ENCODE measurements around the gene PCCA.

The PCCA gene

GRCh38 chr13:100493418-100493817, 404.5 kb downstream of the PCCA start:
- Mint-ChIP-seq H3K4me1 (no peaks in the 10 kb centered on the region), H3K4me3 (no peak overlapping the region), H3K27me3 (no peaks in the 10 kb centered on the region), H3K27ac (no peak overlapping the region), H3K9me3 (no peaks in the 10 kb centered on the region)
- ATAC-seq (no peak), DNase-seq (no peak)

- ATAC-seq (no peak), DNase-seq (no peak)
- no peak overlapping the region for H3K4me3 Mint-ChIP-seq
- H3K4me1 Mint-ChIP-seq, result no peaks in the 10 kb centered on the region
- no peaks in the 10 kb centered on the region for H3K9me3 Mint-ChIP-seq
- no peak overlapping the region for H3K27ac Mint-ChIP-seq
- H3K27me3 Mint-ChIP-seq, result no peaks in the 10 kb centered on the region
Observed at GRCh38 chr13:100495455-100495854, 406.6 kb downstream of the PCCA start.

DNA sequence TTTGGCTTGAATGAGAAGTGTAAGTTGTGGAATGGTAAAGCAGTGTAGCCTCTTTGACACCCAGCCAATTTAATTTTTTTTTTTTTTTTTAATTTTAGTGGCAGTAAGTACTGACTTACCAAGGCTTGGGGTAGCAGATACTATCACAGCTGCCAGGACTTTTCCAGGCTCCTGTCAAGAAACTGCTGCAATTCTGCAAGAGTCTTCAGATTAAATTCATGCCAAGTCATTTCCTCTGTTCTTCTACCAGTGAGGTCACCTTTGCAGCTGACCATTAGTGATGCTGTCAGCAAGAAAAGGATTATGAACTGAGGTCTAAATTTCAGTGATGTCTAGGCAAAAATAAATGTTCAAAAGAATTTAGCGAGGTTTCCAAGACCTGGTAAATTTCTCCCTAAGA, 408.5 kb downstream of the PCCA start:
- no peak overlapping the region for H3K27ac Mint-ChIP-seq
- H3K4me3 Mint-ChIP-seq, result no peak overlapping the region
- H3K4me1 Mint-ChIP-seq, result no peaks in the 10 kb centered on the region
- no peaks in the 10 kb centered on the region for H3K9me3 Mint-ChIP-seq
- DNase-seq (no peak), ATAC-seq (no peak)
- no peaks in the 10 kb centered on the region for H3K27me3 Mint-ChIP-seq

- no peaks in the 10 kb centered on the region for H3K9me3 Mint-ChIP-seq
- H3K27me3 Mint-ChIP-seq, result no peaks in the 10 kb centered on the region
- DNase-seq, result no peak
- H3K4me3 Mint-ChIP-seq, result no peak overlapping the region
- no peak overlapping the region for H3K27ac Mint-ChIP-seq
- peaks cover 18% of the 10 kb centered on the region for H3K4me1 Mint-ChIP-seq
- no peak for ATAC-seq
Observed at GRCh38 chr13:100502446-100502845, 413.6 kb downstream of the PCCA start.

DNA sequence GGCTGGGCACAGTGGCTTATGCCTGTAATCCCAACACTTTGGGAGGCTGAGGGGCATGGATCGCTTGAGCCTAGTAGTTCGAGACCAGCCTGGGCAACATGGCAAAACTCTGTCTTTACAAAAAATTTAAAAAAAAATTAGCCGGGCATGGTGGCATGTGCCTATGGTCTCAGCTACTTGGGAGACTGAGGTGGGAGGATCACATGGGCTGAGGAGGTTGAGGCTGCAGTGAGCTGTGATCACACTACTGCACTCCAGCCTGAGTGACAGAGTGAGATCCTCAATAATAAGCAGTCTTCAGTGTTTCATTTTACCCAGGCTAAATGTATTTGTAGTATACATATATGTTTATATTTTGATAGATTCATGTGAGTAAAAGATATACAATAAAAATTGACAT, 414.7 kb downstream of the PCCA start:
- Mint-ChIP-seq H3K9me3 (no peaks in the 10 kb centered on the region), H3K27me3 (no peaks in the 10 kb centered on the region), H3K27ac (no peak overlapping the region), H3K4me1 (peaks cover 21% of the 10 kb centered on the region), H3K4me3 (no peak overlapping the region)
- DNase-seq (no peak), ATAC-seq (no peak)

GRCh38 chr13:100506154-100506553, 417.3 kb downstream of the PCCA start:
- H3K4me3 Mint-ChIP-seq, result peak overlapping the region; percentile 46 to 67
- H3K9me3 Mint-ChIP-seq, result no peaks in the 10 kb centered on the region
- ATAC-seq (peak; percentile 95), DNase-seq (peak; percentile 22 to 48)
- no peaks in the 10 kb centered on the region for H3K27me3 Mint-ChIP-seq
- H3K4me1 Mint-ChIP-seq, result peaks cover 21% of the 10 kb centered on the region
- peak overlapping the region in 1 of 2 donors; percentile 34 for H3K27ac Mint-ChIP-seq

- peak; percentile 53 for ATAC-seq
- peak overlapping the region; percentile 42 to 46 for H3K4me3 Mint-ChIP-seq
- no peak for DNase-seq
- H3K27ac Mint-ChIP-seq, result peak overlapping the region in 1 of 2 donors; percentile 27
- H3K27me3 Mint-ChIP-seq, result no peaks in the 10 kb centered on the region
- no peaks in the 10 kb centered on the region for H3K9me3 Mint-ChIP-seq
- H3K4me1 Mint-ChIP-seq, result peaks cover 21% of the 10 kb centered on the region
Observed at GRCh38 chr13:100506600-100507422, 417.9 kb downstream of the PCCA start.

GRCh38 chr13:100508455-100508854, 419.6 kb downstream of the PCCA start:
- H3K4me1 Mint-ChIP-seq, result peaks cover 26% of the 10 kb centered on the region
- no peaks in the 10 kb centered on the region for H3K9me3 Mint-ChIP-seq
- H3K4me3 Mint-ChIP-seq, result no peak overlapping the region
- ATAC-seq, result no peak
- H3K27ac Mint-ChIP-seq, result no peak overlapping the region
- no peak for DNase-seq
- no peaks in the 10 kb centered on the region for H3K27me3 Mint-ChIP-seq

DNA sequence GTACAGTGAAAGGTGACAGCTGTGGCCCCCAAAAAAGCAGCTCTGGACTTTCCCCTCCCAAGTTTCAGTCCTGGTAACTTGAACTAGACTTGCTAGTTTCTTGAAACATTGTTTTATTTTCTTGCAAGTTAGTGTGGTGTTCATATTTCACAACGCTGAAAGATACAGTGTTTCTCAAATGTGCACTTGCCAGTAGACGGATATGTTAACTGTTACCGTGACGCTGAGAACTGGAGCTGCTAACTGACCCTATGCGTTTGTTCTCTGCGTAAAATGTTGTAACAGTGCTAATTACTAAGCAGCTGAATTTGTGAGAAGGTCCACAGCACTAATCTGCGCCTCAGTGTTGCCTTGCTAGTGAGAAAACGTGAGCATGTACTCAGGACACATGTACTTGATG, 420.1 kb downstream of the PCCA start:
- no peaks in the 10 kb centered on the region for H3K9me3 Mint-ChIP-seq
- no peak for ATAC-seq
- peaks cover 26% of the 10 kb centered on the region for H3K4me1 Mint-ChIP-seq

DNA sequence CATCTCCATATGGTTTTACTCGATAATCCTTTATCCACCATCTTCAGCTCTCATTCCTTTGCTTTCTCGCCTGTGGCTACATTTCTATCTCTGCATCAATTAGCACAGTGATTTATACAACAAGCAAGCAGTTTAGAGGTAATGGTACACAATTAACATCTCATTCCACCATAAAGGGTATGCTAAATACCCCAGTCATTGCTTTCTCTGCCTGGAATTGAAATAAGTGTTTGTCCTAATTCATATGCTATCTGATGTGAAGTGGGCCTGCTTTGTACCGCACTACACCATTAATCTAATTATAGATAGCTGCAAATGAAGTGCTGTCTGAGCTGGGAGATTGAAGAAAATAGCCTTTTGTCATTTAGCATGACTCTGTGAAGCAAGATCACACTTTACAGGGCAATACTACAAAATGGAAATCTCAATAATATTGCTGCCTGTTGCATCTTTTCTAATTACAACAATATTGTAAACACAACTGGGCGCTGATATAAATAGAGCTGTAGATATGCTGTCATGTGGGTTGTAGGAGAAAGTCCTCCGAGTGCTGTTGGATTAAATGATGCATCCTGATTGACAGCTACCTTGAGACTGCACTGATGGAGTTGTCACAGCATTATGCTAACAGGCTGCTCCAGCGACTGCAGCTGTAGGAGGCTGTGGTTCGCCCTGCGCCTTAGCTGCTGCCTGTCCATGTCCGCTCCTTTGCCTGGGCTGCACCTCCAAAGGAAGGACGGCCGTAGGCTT, 421.5 kb downstream of the PCCA start:
- peaks cover 6% of the 10 kb centered on the region for H3K27me3 Mint-ChIP-seq
- no peaks in the 10 kb centered on the region for H3K9me3 Mint-ChIP-seq
- peaks cover 26% of the 10 kb centered on the region for H3K4me1 Mint-ChIP-seq
- no peak for ATAC-seq
- DNase-seq, result no peak
- H3K4me3 Mint-ChIP-seq, result no peak overlapping the region
- no peak overlapping the region for H3K27ac Mint-ChIP-seq

More for the DNA sequence above, 420.1 kb downstream of the PCCA start:
- no peaks in the 10 kb centered on the region for H3K27me3 Mint-ChIP-seq
- H3K4me3 Mint-ChIP-seq, result no peak overlapping the region
- H3K27ac Mint-ChIP-seq, result no peak overlapping the region
- DNase-seq, result no peak

- no peak for DNase-seq
- H3K4me1 Mint-ChIP-seq, result peaks cover 18% of the 10 kb centered on the region
- H3K9me3 Mint-ChIP-seq, result no peaks in the 10 kb centered on the region
- peaks cover 6% of the 10 kb centered on the region for H3K27me3 Mint-ChIP-seq
- no peak overlapping the region for H3K4me3 Mint-ChIP-seq
- ATAC-seq, result no peak
- no peak overlapping the region for H3K27ac Mint-ChIP-seq
Observed at GRCh38 chr13:100511466-100511865, 422.6 kb downstream of the PCCA start.

DNA sequence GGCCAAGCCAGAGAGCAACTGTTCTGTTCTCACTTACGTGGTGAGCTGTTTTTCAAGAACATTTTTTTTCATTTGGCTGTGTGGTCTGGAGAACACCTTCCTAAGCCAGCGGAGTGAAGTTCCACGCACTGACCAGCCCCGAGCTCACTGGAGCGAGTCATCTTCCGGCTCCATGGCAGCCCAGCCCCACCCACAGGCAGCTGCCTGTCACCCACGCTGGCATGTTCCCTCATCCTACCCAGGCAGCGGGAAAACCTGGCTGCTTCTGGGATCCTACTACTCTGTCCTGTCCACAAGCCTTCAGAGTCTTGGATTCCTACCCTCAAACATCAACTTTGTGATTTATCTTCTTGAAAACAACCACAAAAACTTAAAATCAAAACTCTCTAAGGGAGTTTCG, 423.5 kb downstream of the PCCA start:
- no peak overlapping the region for H3K27ac Mint-ChIP-seq
- no peak overlapping the region for H3K4me3 Mint-ChIP-seq
- H3K4me1 Mint-ChIP-seq, result peaks cover 9% of the 10 kb centered on the region
- ATAC-seq, result no peak
- H3K9me3 Mint-ChIP-seq, result no peaks in the 10 kb centered on the region
- no peak for DNase-seq
- H3K27me3 Mint-ChIP-seq, result peaks cover 6% of the 10 kb centered on the region

DNA sequence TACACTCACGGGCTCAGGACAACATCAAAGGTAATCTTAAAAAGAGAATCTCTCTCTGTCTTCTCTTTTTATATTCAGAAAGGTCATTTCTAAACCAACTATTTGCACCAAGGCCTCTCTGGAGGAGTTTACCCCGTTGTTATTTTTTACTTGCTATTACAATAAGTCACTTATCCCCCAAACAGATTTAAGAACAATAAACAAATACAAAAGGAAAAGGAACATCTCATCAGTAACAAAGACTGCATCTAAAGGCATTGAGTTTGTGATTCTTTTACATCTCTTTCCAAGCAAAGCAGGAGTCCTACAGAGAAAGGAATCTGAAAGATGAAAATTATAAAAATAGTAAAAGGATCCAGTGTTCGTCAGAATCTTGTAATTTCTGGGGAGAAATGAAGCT, 424.3 kb downstream of the PCCA start:
- H3K4me1 Mint-ChIP-seq, result peaks cover 5% of the 10 kb centered on the region

GRCh38 chr13:100513987-100514670, 425.2 kb downstream of the PCCA start:
- H3K4me3 Mint-ChIP-seq, result no peak overlapping the region
- H3K9me3 Mint-ChIP-seq, result no peaks in the 10 kb centered on the region
- H3K27ac Mint-ChIP-seq, result no peak overlapping the region
- ATAC-seq (no peak), DNase-seq (no peak)
- peaks cover 5% of the 10 kb centered on the region for H3K4me1 Mint-ChIP-seq
- H3K27me3 Mint-ChIP-seq, result peaks cover 6% of the 10 kb centered on the region

More for the DNA sequence above, 424.3 kb downstream of the PCCA start:
- DNase-seq (no peak), ATAC-seq (no peak)
- H3K27ac Mint-ChIP-seq, result no peak overlapping the region
- peaks cover 6% of the 10 kb centered on the region for H3K27me3 Mint-ChIP-seq
- H3K9me3 Mint-ChIP-seq, result no peaks in the 10 kb centered on the region
- no peak overlapping the region for H3K4me3 Mint-ChIP-seq

DNA sequence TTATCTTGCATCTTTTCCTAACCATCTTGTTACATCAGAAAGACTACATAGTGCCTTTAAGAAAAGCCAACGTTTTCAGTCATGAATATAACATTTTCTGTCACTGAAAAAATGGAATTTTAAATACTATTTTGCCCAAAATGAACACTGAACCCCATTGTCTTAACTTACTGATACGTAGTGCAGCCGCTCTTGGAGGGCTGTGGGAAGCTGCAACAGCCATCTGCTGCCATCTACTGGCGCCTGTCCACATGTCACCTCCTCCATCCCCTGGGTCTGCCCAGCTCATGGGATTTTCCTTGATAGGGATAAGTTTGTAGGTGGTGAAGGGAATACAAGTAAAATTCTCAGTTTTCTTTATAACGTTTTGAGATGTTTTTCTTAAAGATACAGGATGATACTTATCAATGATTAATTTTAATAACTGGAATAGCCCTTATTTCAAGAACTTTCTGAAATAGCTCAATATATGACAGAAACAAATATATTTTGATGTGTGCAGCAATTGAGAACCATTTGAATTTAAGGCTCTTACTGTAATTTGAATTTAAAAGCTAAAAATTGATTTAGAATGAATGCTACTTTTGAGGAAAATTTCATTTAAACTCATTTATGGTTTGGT, 426.0 kb downstream of the PCCA start:
- Mint-ChIP-seq H3K27ac (no peak overlapping the region), H3K4me1 (peaks cover 5% of the 10 kb centered on the region), H3K27me3 (peaks cover 6% of the 10 kb centered on the region), H3K9me3 (no peaks in the 10 kb centered on the region), H3K4me3 (no peak overlapping the region)
- DNase-seq, result peak; percentile 46 to 62
- peak; percentile 88 for ATAC-seq
